HCT116 (cell line): Measurements from ENCODE around the gene ADARB2. TPM values are rescaled to one million over a fixed set of nuclear protein-coding genes. Genes with fewer than 3 reads are reported as not detected.

Experiments used
- ATAC-seq: fragments of 200-7000 bp; cut with Tn5 transposase; 2 replicates; pipeline ENCODE4 v1.9.1; 2020; ENCODE audit warnings: mild to moderate bottlenecking, moderate library complexity
- BruUV-seq: library from RNA; stranded (reverse); fragments of 400-500 nt; replicated peaks from 2 replicates; lab custom pipeline; 2021; lab: Mats Ljungman, UMichigan
- CTCF ChIA-PET: fragments of 300-600 bp; sonication (Branson Sonifier 250); formaldehyde crosslinking; loops from one replicate; lab custom pipeline; 2021; ENCODE audit warnings: antibody characterized with exemption; lab: Charles Lee
- POLR2A ChIA-PET: fragments of 300-600, 350-600 bp; sonication (Branson Sonifier 250); formaldehyde crosslinking; loops from one replicate; lab custom pipeline; 2021; ENCODE audit warnings: antibody characterized with exemption; lab: Charles Lee
- RAD21 ChIA-PET, 2 experiments: fragments of 300-600 bp; sonication (Branson Sonifier 250); formaldehyde crosslinking; loops; one replicate each; lab custom pipeline; 2023; ENCODE audit warnings: low total read pairs in 2 of 2; ENCODE audit not compliant: uncharacterized antibody in 2 of 2, unreplicated experiment in 2 of 2, low non-redundant PET in 1 of 2; lab: Charles Lee
- DNase-seq: peaks from one replicate; pipeline ENCODE4 v3.0.0-alpha.2; 2010; ENCODE audit warnings: low read depth, low spot score
- H2AFZ ChIP-seq: fragments of 200-600 bp; shearing (Covaris generic), sonication (generic); 2 replicates; pipeline ENCODE4 v1.6.1; 2017; ENCODE audit warnings: low read depth, mixed run types, mixed read lengths, antibody characterized with exemption, low read length; ENCODE audit not compliant: poor library complexity, severe bottlenecking
- H3K27ac ChIP-seq: 2 replicates; pipeline ENCODE4 v1.5.1; 2012; ENCODE audit warnings: low read depth, low read length
- H3K27me3 ChIP-seq: fragments of 200-600 bp; sonication (generic); 2 replicates; pipeline ENCODE4 v1.6.1; 2016; ENCODE audit warnings: mixed run types, low read length, mixed read lengths; ENCODE audit not compliant: insufficient read depth
- H3K36me3 ChIP-seq, 2 experiments: fragments of 200-500 bp in 1 of 2; fragments of 200-600 bp in 1 of 2; sonication (Bioruptor generic) in 1 of 2; sonication (generic) in 1 of 2; 2 replicates each; pipeline versions ENCODE4 v1.5.1 to v1.6.1; 2014 to 2016; ENCODE audit warnings: low read length in 2 of 2, inconsistent platforms in 1 of 2, mixed read lengths in 1 of 2, mixed run types in 1 of 2; ENCODE audit not compliant: insufficient read depth in 2 of 2, control insufficient read depth in 1 of 2
- H3K4me1 ChIP-seq, 2 experiments: fragments of 200-600 bp in 1 of 2; sonication (generic) in 1 of 2; 2 replicates each; pipeline versions ENCODE4 v1.5.1 to v1.6.1; 2012 to 2017; ENCODE audit warnings: low read length in 2 of 2, inconsistent platforms in 1 of 2, mild to moderate bottlenecking in 1 of 2, mixed read lengths in 1 of 2, mixed run types in 1 of 2, moderate library complexity in 1 of 2; ENCODE audit not compliant: insufficient read depth in 2 of 2, control insufficient read depth in 1 of 2
- H3K4me2 ChIP-seq: fragments of 200-600 bp; sonication (generic); 2 replicates; pipeline ENCODE4 v1.6.1; 2017; ENCODE audit warnings: mixed run types, low read length, mixed read lengths
- H3K4me3 ChIP-seq, 2 experiments: fragments of 200-600 bp in 1 of 2; sonication (generic) in 1 of 2; replicated peaks in 1 of 2; 2 replicates each; pipeline ENCODE4 v1.5.1; 2011 to 2016; ENCODE audit warnings: low read length in 2 of 2, control low read depth in 1 of 2, low read depth in 1 of 2, mild to moderate bottlenecking in 1 of 2, mixed read lengths in 1 of 2, mixed run types in 1 of 2
- H3K79me2 ChIP-seq: fragments of 200-600 bp; sonication (generic); 2 replicates; pipeline ENCODE4 v1.6.1; 2017; ENCODE audit warnings: mild to moderate bottlenecking, mixed run types, low read length, moderate library complexity, mixed read lengths; ENCODE audit not compliant: insufficient read depth
- H3K9ac ChIP-seq: fragments of 200-600 bp; sonication (generic); 2 replicates; pipeline ENCODE4 v1.6.1; 2016; ENCODE audit warnings: low read length, mixed read lengths
- H3K9me2 ChIP-seq: fragments of 200-600 bp; sonication (generic), shearing (Covaris generic); 2 replicates; pipeline ENCODE4 v1.6.1; 2017; ENCODE audit warnings: mixed run types, mild to moderate bottlenecking, moderate library complexity; ENCODE audit not compliant: insufficient read depth
- H3K9me3 ChIP-seq, 2 experiments: fragments of 200-500 bp in 1 of 2; fragments of 200-600 bp in 1 of 2; sonication (Bioruptor generic) in 1 of 2; sonication (generic) in 1 of 2; 2 replicates each; pipeline ENCODE4 v1.6.1; 2014 to 2017; ENCODE audit warnings: low read length in 2 of 2, mixed read lengths in 2 of 2, inconsistent platforms in 1 of 2, low read depth in 1 of 2, mild to moderate bottlenecking in 1 of 2, mixed run types in 1 of 2, moderate library complexity in 1 of 2; ENCODE audit not compliant: control insufficient read depth in 1 of 2, insufficient read depth in 1 of 2
- H4K20me1 ChIP-seq: fragments of 200-600 bp; sonication (generic), shearing (Covaris generic); 2 replicates; pipeline ENCODE4 v1.6.1; 2017; ENCODE audit warnings: mixed run types, mild to moderate bottlenecking, moderate library complexity; ENCODE audit not compliant: insufficient read depth
- CEBPB ChIP-seq: IDR thresholded peaks from 2 replicates; pipeline ENCODE4 v1.6.1; 2012; ENCODE audit warnings: low read depth
- EGR1 ChIP-seq: IDR thresholded peaks from 2 replicates; pipeline ENCODE4 v1.6.1; 2012; ENCODE audit warnings: low read depth
- EZH2 ChIP-seq: fragments of 200-600 bp; sonication (generic); IDR thresholded peaks from 2 replicates; pipeline ENCODE4 v1.6.1; 2017; ENCODE audit warnings: antibody characterized with exemption, mixed run types
- FOSL1 ChIP-seq: IDR thresholded peaks from 2 replicates; pipeline ENCODE4 v1.6.1; 2012; ENCODE audit warnings: low read depth
- MAX ChIP-seq: IDR thresholded peaks from 2 replicates; pipeline ENCODE4 v1.6.1; 2012
- POLR2AphosphoS5 ChIP-seq: IDR thresholded peaks from 2 replicates; pipeline ENCODE4 v1.6.1; 2011; ENCODE audit warnings: mild to moderate bottlenecking, low read depth, low read length, moderate library complexity
- RAD21 ChIP-seq: IDR thresholded peaks from 2 replicates; pipeline ENCODE4 v1.6.1; 2012; ENCODE audit warnings: low read depth, mild to moderate bottlenecking
- YY1 ChIP-seq: IDR thresholded peaks from 2 replicates; pipeline ENCODE4 v1.6.1; 2011; ENCODE audit warnings: low read length, low read depth, moderate library complexity, mild to moderate bottlenecking; ENCODE audit not compliant: insufficient replicate concordance; ENCODE audit errors: extremely low read depth
- ZFX ChIP-seq: fragments of 450-650 bp; IDR thresholded peaks from 2 replicates; pipeline ENCODE4 v1.6.1; 2017
- intact Hi-C: fragments of 100-400 bp; cut with micrococcal nuclease; formaldehyde crosslinking; loops from 2 replicates; pipeline ENCODE4 v1.10.0; 2022
- total RNA-seq: library from RNA; stranded (reverse); gene quantifications from one replicate; pipeline ENCODE4 v1.2.1, GENCODE V29; 2021; ENCODE audit not compliant: unreplicated experiment

The ADARB2 gene
- total RNA-seq, 1 experiment from 2014 or later: not detected

GRCh38 chr10:1548146-1548545, 189.2 kb downstream of the ADARB2 start:
- no peak overlapping the region for H3K4me2 ChIP-seq
- no peak overlapping the region for H3K9ac ChIP-seq
- no peak overlapping the region for H2AFZ ChIP-seq
- ChIA-PET CTCF (no interaction called here), RAD21 (no interaction called here)
- H3K9me2 ChIP-seq: no peaks in the 10 kb centered on the region
- no peak for DNase-seq
- BruUV-seq: no TSS peak
- ATAC-seq: no peak
- no peaks in the 10 kb centered on the region for H4K20me1 ChIP-seq
- 0 out of 2 replicates have a peak, but pooled peaks cover 9% of the 10 kb centered on the region for H3K27me3 ChIP-seq
- H3K36me3 ChIP-seq: no peaks in the 10 kb centered on the region
- no peaks in the 10 kb centered on the region for H3K79me2 ChIP-seq
- H3K4me1 ChIP-seq: no peaks in the 10 kb centered on the region
- no peak overlapping the region for H3K4me3 ChIP-seq
- TF ChIP-seq ZFX (no peak), CEBPB (no peak), FOSL1 (no peak), EZH2 (no peak), POLR2AphosphoS5 (no peak), MAX (no peak)
- TF ChIP-seq, all 23 proteins: peak for 0
- POLR2A ChIA-PET: no interaction called here
- intact Hi-C loops: no loop called here
- Histone ChIP-seq H3K27ac (no peak overlapping the region), H3K9me3 (no peaks in the 10 kb centered on the region)

GRCh38 chr10:1546431-1547110, 190.8 kb downstream of the ADARB2 start:
- Histone ChIP-seq H3K27ac (no peak overlapping the region), H3K4me3 (no peak overlapping the region), H3K9me3 (no peaks in the 10 kb centered on the region), H3K9me2 (no peaks in the 10 kb centered on the region), H3K79me2 (no peaks in the 10 kb centered on the region), H3K27me3 (0 out of 2 replicates have a peak, but pooled peaks cover 9% of the 10 kb centered on the region), H3K4me2 (no peak overlapping the region)
- ChIA-PET CTCF (no interaction called here), RAD21 (no interaction called here), POLR2A (no interaction called here)
- intact Hi-C loops: no loop called here
- BruUV-seq: no TSS peak
- DNase-seq: no peak
- TF ChIP-seq EGR1 (no peak), EZH2 (no peak), RAD21 (no peak), YY1 (no peak)
- TF ChIP-seq, all 23 proteins: peak for 0
- H3K36me3 ChIP-seq: no peaks in the 10 kb centered on the region
- no peak for ATAC-seq
- H3K4me1 ChIP-seq: no peaks in the 10 kb centered on the region
- no peaks in the 10 kb centered on the region for H4K20me1 ChIP-seq
- no peak overlapping the region for H3K9ac ChIP-seq
- no peak overlapping the region for H2AFZ ChIP-seq
